Fibroblast of mammary gland (primary cell): ENCODE data around the gene IGF2BP2.

Source experiments
- DNase-seq: peaks from one replicate; pipeline ENCODE4 v3.0.0-alpha.2; 2010; ENCODE audit warnings: low read depth
- H3K4me3 ChIP-seq: 2 replicates; pipeline ENCODE4 v1.5.1; 2011; ENCODE audit warnings: low read depth, mild to moderate bottlenecking, low read length, moderate library complexity; ENCODE audit not compliant: control insufficient read depth
- TF ChIP-seq, protein P1 (sequence below): conservative IDR thresholded peaks from 2 replicates; pipeline ENCODE4 v1.5.1; 2011; ENCODE audit warnings: low read depth, low read length, inconsistent platforms; ENCODE audit not compliant: control insufficient read depth, insufficient read depth

Gene IGF2BP2

GRCh38 chr3:185696039-185696438 lies 128.8 kb downstream of the IGF2BP2 start:
- no peak for DNase-seq
- TF ChIP-seq, protein P1, sequence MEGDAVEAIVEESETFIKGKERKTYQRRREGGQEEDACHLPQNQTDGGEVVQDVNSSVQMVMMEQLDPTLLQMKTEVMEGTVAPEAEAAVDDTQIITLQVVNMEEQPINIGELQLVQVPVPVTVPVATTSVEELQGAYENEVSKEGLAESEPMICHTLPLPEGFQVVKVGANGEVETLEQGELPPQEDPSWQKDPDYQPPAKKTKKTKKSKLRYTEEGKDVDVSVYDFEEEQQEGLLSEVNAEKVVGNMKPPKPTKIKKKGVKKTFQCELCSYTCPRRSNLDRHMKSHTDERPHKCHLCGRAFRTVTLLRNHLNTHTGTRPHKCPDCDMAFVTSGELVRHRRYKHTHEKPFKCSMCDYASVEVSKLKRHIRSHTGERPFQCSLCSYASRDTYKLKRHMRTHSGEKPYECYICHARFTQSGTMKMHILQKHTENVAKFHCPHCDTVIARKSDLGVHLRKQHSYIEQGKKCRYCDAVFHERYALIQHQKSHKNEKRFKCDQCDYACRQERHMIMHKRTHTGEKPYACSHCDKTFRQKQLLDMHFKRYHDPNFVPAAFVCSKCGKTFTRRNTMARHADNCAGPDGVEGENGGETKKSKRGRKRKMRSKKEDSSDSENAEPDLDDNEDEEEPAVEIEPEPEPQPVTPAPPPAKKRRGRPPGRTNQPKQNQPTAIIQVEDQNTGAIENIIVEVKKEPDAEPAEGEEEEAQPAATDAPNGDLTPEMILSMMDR: no peak
- no peak overlapping the region for H3K4me3 ChIP-seq

GRCh38 chr3:185693985-185694653 lies 130.7 kb downstream of the IGF2BP2 start:
- no peak overlapping the region for H3K4me3 ChIP-seq
- peak; percentile 71 for DNase-seq
- TF ChIP-seq, protein P1: no peak

DNA sequence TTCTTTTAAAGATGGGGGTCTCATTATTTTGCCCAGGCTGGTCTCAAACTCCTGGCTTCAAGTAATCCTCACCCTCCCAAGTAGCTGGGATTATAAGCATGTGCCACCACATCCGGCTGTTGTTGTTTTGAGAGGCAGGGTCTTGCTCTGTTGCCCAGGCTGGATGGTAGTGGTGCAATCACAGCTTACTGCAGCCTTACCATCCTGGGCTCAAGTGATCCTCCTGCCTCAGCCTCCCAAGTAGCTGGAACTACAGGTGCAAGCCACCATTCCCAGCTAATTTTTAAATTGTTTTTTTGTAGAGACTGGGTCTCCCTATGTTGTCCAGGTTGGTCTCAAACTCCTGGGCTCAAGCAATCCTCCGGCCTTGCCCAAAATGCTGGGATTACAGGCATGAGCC lies 133.2 kb downstream of the IGF2BP2 start:
- TF ChIP-seq, protein P1: no peak
- DNase-seq: no peak
- H3K4me3 ChIP-seq: no peak overlapping the region

- H3K4me3 ChIP-seq: no peak overlapping the region
- TF ChIP-seq, protein P1: no peak
- no peak for DNase-seq
Measured at GRCh38 chr3:185687271-185687878, 137.5 kb downstream of the IGF2BP2 start.

DNA sequence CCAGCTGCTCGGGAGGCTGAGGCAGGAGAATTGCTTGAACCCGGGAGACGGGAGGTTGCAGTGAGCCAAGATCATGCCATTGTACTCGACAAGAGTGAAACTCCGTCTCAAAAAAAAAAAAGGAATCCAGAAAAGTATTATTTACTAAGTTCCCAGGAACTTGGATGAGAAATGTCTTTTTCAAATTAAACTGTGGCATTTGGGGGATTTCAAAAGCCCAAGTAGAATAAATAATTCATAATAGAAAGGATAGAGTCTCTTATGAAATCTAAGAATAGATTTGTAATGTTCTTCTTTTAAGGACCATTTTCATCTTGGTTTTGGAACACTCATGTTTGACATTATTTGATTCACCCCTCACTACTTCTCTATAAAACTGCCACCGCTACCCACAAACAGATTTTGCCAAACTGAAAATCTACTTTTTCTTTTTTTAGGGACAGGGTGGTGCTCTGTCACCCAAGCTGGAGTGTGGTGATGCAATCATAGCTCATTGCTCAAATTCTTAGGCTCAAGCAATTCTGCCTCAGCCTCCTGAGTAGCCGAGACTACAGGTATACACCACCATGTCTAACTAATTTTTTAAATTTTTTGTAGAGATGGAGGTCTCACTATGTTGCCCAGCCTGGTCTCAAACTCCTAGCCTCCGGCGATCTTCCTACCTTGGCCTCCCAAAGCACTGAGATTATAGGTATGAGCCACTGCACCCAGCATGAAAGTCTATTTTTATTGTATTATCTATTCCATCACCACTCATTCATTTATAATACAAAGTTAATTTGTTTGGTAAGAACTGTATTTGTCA lies 139.4 kb downstream of the IGF2BP2 start:
- no peak for DNase-seq
- no peak overlapping the region for H3K4me3 ChIP-seq
- TF ChIP-seq, protein P1: no peak

DNA sequence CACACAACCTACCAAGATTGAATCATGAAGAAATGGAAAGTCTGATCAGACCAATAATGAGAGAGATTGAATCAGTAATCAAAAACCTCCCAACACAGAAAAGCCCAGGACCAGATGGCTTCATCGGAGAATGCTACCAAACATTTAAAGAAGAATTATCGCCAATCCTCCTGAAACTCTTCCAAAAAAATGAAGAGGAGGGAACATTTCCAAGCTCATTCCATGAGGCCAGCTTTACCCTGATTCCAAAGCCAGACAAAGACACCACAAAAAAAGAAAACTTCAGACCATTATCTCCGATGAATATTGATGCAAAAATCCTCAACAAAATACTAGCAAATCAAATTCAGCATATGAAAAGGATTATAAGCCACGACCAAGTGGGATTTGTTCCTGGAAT lies 144.6 kb downstream of the IGF2BP2 start:
- TF ChIP-seq, protein P1: no peak
- DNase-seq: peak; percentile 51

More for the DNA sequence above, 144.6 kb downstream of the IGF2BP2 start:
- no peak overlapping the region for H3K4me3 ChIP-seq
